NCI-H82 (cell line): ENCODE results near the gene MYPOP.
A peak's percentile ranks its signal among the peaks of the same experiment; 100 is the strongest.
"Not testable (repeated sequence)": the region's sequence is repeated elsewhere in the genome, so short reads cannot be mapped to it uniquely, and the experiment has no call there.

Experiments used
- DNase-seq: peaks from one replicate; lab custom pipeline; 2025; lab: John Stamatoyannopoulos, UW

Gene MYPOP

GRCh38 chr19:45883881-45884681 is 18.3 kb downstream of the MYPOP start:
- DNase-seq = no peak

GRCh38 chr19:45883586-45883880 is 18.9 kb downstream of the MYPOP start:
- no peak for DNase-seq

GRCh38 chr19:45882652-45883585 is 19.5 kb downstream of the MYPOP start:
- DNase-seq = peak; percentile 90

GRCh38 chr19:45881909-45882528 is 20.4 kb downstream of the MYPOP start:
- peak; percentile 23 for DNase-seq

GRCh38 chr19:45881082-45881908 is 21.1 kb downstream of the MYPOP start:
- DNase-seq = no peak

GRCh38 chr19:45879971-45880370 is 22.4 kb downstream of the MYPOP start:
- no peak for DNase-seq

- no peak for DNase-seq
These were observed 23.4 kb downstream of the MYPOP start for GRCh38 chr19:45879055-45879454.

- no peak for DNase-seq
These were observed 24.2 kb downstream of the MYPOP start for GRCh38 chr19:45878043-45878794.

GRCh38 chr19:45876411-45877197 is 25.8 kb downstream of the MYPOP start:
- no peak for DNase-seq

GRCh38 chr19:45876161-45876410 is 26.3 kb downstream of the MYPOP start:
- DNase-seq = no peak

- no peak for DNase-seq
These were observed 27.8 kb downstream of the MYPOP start for GRCh38 chr19:45874620-45874966.

- DNase-seq = no peak
These were observed 29.1 kb downstream of the MYPOP start for GRCh38 chr19:45873219-45873772.

GRCh38 chr19:45872095-45872919 is 30.1 kb downstream of the MYPOP start:
- no peak for DNase-seq

GRCh38 chr19:45870798-45871197 is 31.6 kb downstream of the MYPOP start:
- DNase-seq = no peak

- not testable (repeated sequence) for DNase-seq
These were observed 35.2 kb downstream of the MYPOP start for GRCh38 chr19:45867241-45867640.

GRCh38 chr19:45866400-45867176 is 35.8 kb downstream of the MYPOP start:
- no peak for DNase-seq

- DNase-seq = no peak
These were observed 37.0 kb downstream of the MYPOP start for GRCh38 chr19:45865269-45865948.

- no peak for DNase-seq
These were observed 37.8 kb downstream of the MYPOP start for GRCh38 chr19:45864629-45865082.
